Vagina (tissue), 2 donors: ENCODE measurements around the gene ACSS3. TPM values are rescaled to one million over a fixed set of nuclear protein-coding genes. Genes with fewer than 3 reads are reported as not detected.
"Not testable (repeated sequence)": the region's sequence is repeated elsewhere in the genome, so short reads cannot be mapped to it uniquely, and the experiment has no call there.

ENCODE experiments used
- DNase-seq, 2 donors: peaks; one replicate each; pipeline ENCODE4 v3.0.0-alpha.2; 2017; ENCODE audit errors: extremely low spot score in 2 of 2
- H3K27ac ChIP-seq: fragments of 200-600 bp; sonication (generic); one replicate; pipeline ENCODE4 v1.5.1; 2019
- H3K27me3 ChIP-seq: fragments of 200-600 bp; sonication (generic); one replicate; pipeline ENCODE4 v1.5.1; 2019
- H3K36me3 ChIP-seq, 2 donors: fragments of 200-600 bp; sonication (generic); one replicate each; pipeline ENCODE4 v1.5.1; 2017 to 2019
- H3K4me1 ChIP-seq: fragments of 200-600 bp; sonication (generic); one replicate; pipeline ENCODE4 v1.5.1; 2019
- H3K4me3 ChIP-seq, 2 donors: fragments of 200-600 bp; sonication (generic); 1 replicate in 1 of 2; 2 replicates in 1 of 2; pipeline ENCODE4 v1.5.1; 2016 to 2019
- H3K9me3 ChIP-seq: fragments of 200-600 bp; sonication (generic); one replicate; pipeline ENCODE4 v1.5.1; 2019
- CTCF ChIP-seq, 3 experiments: fragments of 450-650 bp in 2 of 3; fragments of 200-600 bp in 1 of 3; sonication (generic) in 1 of 3; IDR thresholded peaks; one replicate each; pipeline ENCODE4 v1.5.1; 2017 to 2019; ENCODE audit warnings: antibody characterized with exemption in 3 of 3, mild to moderate bottlenecking in 2 of 3, moderate library complexity in 2 of 3
- POLR2A ChIP-seq, 2 donors: fragments of 450-650 bp; IDR thresholded peaks; one replicate each; pipeline ENCODE4 v1.6.1; 2017; ENCODE audit warnings: antibody characterized with exemption in 2 of 2, mild to moderate bottlenecking in 2 of 2, moderate library complexity in 2 of 2
- POLR2AphosphoS5 ChIP-seq, 2 donors: sonication (generic); formaldehyde crosslinking; IDR thresholded peaks; one replicate each; pipeline ENCODE4 v1.9.0; 2017; ENCODE audit warnings: antibody characterized with exemption in 2 of 2, mild to moderate bottlenecking in 2 of 2, low read depth in 1 of 2; ENCODE audit not compliant: insufficient read depth in 1 of 2
- intact Hi-C: fragments of 100-400 bp; cut with DNase I; formaldehyde crosslinking; loops from one replicate; pipeline ENCODE4 v1.15.1; 2023
- total RNA-seq: library from RNA; depleted of rRNA; stranded (reverse); fragments of >200 nt; gene quantifications from one replicate; pipeline ENCODE4 v1.2.3, GENCODE V29; 2016

The ACSS3 gene
- total RNA-seq, 1 donor from 2014 or later = 29.5 TPM

- Histone ChIP-seq H3K36me3 (no peaks in the 10 kb centered on the region), H3K27me3 (no peaks in the 10 kb centered on the region), H3K27ac (no peak overlapping the region), H3K9me3 (no peaks in the 10 kb centered on the region), H3K4me1 (no peaks in the 10 kb centered on the region), H3K4me3 (no peak overlapping the region)
- intact Hi-C loops = no loop called here
- no peak for TF ChIP-seq POLR2AphosphoS5 (IDR thresholded peaks at IDR 0.05; ENCODE audit: insufficient read depth in 1 of 2, low read depth in 1 of 2)
- TF ChIP-seq CTCF (IDR thresholded peaks at IDR 0.05) = no peak
- no peak for DNase-seq
Observed at GRCh38 chr12:81196595-81196994, 118.7 kb downstream of the ACSS3 start.

GRCh38 chr12:81200561-81200960 lies 122.7 kb downstream of the ACSS3 start:
- DNase-seq, H3K27ac ChIP-seq, H3K27me3 ChIP-seq, intact Hi-C loops, H3K4me3 ChIP-seq, H3K9me3 ChIP-seq, H3K4me1 ChIP-seq, H3K36me3 ChIP-seq: not testable (repeated sequence)

- H3K4me3 ChIP-seq = no peak overlapping the region
- intact Hi-C loops = no loop called here
- H3K9me3 ChIP-seq = no peaks in the 10 kb centered on the region
- peak overlapping the region; percentile 25 for H3K27ac ChIP-seq
- peaks cover 12% of the 10 kb centered on the region for H3K4me1 ChIP-seq
- no peak for DNase-seq
- TF ChIP-seq POLR2A (IDR thresholded peaks at IDR 0.05) (no peak), CTCF (IDR thresholded peaks at IDR 0.05) (no peak), POLR2AphosphoS5 (IDR thresholded peaks at IDR 0.05; ENCODE audit: insufficient read depth in 1 of 2, low read depth in 1 of 2) (no peak)
- H3K27me3 ChIP-seq = no peaks in the 10 kb centered on the region
- no peaks in the 10 kb centered on the region for H3K36me3 ChIP-seq
Observed at GRCh38 chr12:81203671-81204204, 125.9 kb downstream of the ACSS3 start.

GRCh38 chr12:81205416-81205815 lies 127.5 kb downstream of the ACSS3 start:
- peaks cover 28% of the 10 kb centered on the region for H3K4me1 ChIP-seq
- intact Hi-C loops = no loop called here
- no peaks in the 10 kb centered on the region for H3K9me3 ChIP-seq
- no peak overlapping the region for H3K4me3 ChIP-seq
- H3K27ac ChIP-seq = no peak overlapping the region
- H3K27me3 ChIP-seq = no peaks in the 10 kb centered on the region
- TF ChIP-seq CTCF (IDR thresholded peaks at IDR 0.05) (no peak), POLR2AphosphoS5 (IDR thresholded peaks at IDR 0.05; ENCODE audit: insufficient read depth in 1 of 2, low read depth in 1 of 2) (no peak), POLR2A (IDR thresholded peaks at IDR 0.05) (no peak)
- no peaks in the 10 kb centered on the region for H3K36me3 ChIP-seq
- no peak for DNase-seq

- Histone ChIP-seq H3K9me3 (no peaks in the 10 kb centered on the region), H3K4me3 (no peak overlapping the region), H3K27ac (no peak overlapping the region), H3K4me1 (peaks cover 28% of the 10 kb centered on the region), H3K27me3 (no peaks in the 10 kb centered on the region), H3K36me3 (no peaks in the 10 kb centered on the region)
- DNase-seq = no peak
- no peak for TF ChIP-seq POLR2AphosphoS5 (IDR thresholded peaks at IDR 0.05; ENCODE audit: insufficient read depth in 1 of 2, low read depth in 1 of 2)
- no peak for TF ChIP-seq CTCF (IDR thresholded peaks at IDR 0.05)
- TF ChIP-seq POLR2A (IDR thresholded peaks at IDR 0.05) = no peak
- intact Hi-C loops = no loop called here
Observed at GRCh38 chr12:81206429-81206828, 128.6 kb downstream of the ACSS3 start.
